ENCODE measurements around the gene STAP2.

STAP2 gene

DNA sequence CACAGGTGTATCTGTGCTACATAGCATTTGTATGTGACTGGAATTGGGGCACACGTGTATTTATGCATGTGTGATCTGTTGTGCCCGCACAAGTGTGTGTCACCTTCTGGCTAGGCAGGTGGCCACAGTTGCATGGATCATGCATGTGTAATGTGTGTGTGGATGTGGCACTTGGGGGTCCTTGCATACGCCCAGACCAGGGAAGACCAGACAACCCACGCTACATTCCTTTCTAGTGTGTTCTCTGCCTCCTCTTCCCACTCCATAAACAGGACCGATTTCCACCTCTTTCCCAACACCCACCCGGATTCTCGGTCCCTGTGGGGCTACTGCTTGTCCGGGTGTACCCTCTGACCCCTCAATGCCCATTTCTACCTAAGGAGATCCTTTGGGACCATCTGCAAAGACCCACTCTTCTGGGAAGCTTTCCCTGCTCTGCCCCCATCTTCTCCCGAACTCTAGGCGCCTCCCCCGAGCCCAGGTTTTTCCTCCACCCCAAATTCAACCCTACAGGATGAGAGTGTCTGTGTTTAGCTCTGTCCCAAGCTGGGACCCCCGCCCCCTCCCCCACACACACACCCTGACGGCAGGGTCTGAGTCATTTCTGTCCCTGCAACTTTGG, 12.3 kb downstream of the STAP2 start:
- DNase-seq: no peak

- no peak for DNase-seq
Observed at GRCh38 chr19:4324228-4324627, 14.4 kb downstream of the STAP2 start.

- DNase-seq: no peak
Observed at GRCh38 chr19:4323692-4324091, 14.9 kb downstream of the STAP2 start.

GRCh38 chr19:4322942-4323665, 15.5 kb downstream of the STAP2 start:
- no peak for DNase-seq

- no peak for DNase-seq
Observed at GRCh38 chr19:4320419-4320818, 18.2 kb downstream of the STAP2 start.

GRCh38 chr19:4319067-4319718, 19.4 kb downstream of the STAP2 start:
- DNase-seq: no peak

GRCh38 chr19:4318460-4318859, 20.2 kb downstream of the STAP2 start:
- DNase-seq: no peak

DNA sequence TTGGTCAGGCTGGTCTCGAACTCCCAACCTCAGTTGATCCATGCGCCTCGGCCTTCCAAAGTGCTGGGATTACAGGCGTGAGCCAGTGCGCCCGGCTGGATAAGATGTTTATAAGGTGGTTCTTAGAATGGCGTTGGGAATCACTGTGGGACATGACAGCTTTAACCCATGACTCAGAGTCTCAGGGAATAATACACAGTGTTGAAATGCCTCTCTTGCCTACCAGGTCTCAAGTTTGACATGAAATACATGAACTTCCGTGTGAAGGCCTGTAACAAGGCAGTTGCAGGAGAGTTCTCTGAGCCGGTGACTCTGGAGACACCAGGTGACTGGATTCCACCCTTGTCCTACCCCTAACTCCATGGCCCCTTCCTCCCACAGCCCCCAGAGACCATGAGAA, 21.7 kb downstream of the STAP2 start:
- DNase-seq: no peak

GRCh38 chr19:4313847-4314490, 24.7 kb downstream of the STAP2 start:
- no peak for DNase-seq

DNA sequence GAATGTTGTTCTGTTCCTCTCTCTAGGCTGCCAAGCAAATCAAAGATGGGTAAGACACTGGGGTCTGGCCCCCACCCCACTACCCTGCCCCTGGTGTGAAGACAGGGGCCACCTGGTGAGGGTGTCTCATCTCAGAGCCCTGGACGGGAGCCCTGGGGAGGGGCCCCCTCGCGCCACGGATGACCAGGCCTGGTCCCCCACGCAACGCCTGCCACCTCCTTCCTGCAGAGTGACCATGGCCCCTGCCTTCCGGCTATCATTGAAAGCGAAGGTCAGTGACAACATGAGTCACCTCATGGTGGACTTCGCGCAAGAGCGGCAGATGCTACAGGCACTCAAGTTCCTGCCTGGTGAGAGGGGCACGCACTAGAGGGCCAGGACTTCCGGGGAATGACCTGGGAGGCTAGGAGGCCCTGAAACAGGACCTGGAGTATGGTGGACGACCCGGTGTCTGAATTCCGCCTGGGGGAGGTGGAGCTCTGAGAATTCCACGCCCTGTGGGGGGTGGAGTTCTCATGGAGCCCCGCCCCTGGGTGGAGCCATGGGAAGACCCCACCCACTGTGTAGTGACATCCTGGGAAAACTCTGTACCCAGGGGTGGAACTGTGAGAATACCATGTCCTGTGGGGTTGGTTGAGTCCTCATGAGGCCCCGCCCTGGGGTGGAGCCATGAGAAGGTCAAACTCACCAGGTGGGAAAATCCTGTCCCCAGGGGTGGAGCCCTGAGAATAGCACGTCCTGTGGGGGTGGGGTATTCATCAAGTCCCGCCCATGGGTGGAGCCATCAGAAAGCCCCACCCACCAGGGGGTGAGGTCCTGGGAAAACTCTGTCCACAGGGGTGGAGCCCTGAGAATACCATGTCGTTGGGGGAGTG, 28.1 kb downstream of the STAP2 start:
- DNase-seq: no peak

DNA sequence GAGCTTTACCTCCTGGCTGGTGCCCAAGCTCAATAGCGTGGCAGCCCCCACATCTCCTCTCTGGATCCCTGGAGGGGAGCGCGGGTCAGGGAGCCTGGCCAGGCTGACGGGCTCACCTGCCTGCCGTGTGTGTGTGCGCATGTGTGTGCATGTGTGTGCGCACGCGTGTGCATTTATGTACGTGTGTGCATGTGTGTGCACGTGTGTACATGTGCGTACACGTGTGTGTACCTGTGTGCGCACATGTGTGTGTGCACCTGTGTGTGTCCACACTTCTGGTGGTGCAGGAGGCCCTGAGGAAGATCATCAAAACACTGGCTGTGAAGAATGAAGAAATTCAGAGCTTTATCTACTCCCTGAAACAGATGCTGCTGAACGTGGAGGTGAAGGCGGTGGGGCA, 33.0 kb downstream of the STAP2 start:
- no peak for DNase-seq

GRCh38 chr19:4305257-4305612, 33.4 kb downstream of the STAP2 start:
- no peak for DNase-seq

GRCh38 chr19:4304538-4305256, 33.9 kb downstream of the STAP2 start, which contains the start of gene FSD1:
TSS of gene FSD1 (plus strand) at chr19:4304598. CDS start at chr19:4304747, 149 bp downstream.
- peak; percentile 57 for DNase-seq

DNA sequence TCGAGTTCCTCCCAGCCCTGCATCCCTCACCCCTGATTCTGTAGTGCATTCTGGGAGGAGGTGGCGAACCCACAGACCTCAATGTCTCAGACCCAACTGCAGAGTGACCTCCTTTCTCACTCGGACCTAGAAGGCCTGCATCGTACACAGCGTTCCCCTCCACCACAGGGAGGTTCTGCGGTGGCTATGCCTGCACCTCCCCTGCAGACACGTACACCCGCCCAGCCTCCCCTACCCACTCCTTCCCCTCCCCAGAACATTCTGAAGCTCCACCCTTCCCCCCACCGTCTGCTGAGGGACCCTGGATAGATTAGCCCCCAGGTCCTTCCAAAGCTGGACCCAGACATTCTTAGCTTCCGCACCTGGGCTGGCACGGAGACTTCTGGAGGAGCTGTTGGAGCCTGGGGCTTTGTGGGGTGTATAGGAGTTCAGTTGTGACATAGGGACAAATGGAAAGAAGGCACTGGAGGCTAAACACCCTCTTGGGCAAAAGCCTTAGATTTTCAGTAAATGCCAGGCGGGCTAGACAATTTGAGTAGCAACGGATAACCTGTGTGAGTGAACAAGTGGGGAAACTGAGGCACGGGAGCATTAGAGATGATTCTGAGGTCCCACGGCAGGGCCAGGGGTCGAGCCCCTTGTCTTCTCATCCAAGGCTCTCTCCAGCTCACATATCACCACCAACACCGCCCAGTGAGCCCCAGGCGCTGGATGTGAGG, 34.6 kb downstream of the STAP2 start:
- no peak for DNase-seq

DNA sequence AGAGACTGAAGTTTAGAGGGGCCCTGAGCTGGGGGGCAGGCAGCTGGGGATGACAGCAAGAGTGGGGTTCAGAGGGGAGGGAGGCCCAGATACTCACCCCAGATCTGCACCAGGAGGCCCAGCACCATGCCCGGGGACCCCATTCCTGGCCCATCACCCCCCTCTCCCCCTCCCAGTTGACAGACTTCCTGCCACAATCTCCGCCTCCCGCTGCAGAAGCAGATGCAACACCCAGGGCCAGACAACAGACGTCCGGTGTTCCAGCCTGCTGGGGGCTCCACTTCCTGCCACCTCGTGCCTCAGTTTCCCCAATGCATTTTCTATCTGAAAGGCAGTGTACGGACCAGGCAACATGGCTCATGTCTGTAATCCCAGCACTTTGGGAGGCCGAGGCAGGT, 36.4 kb downstream of the STAP2 start, which contains the start of gene TMIGD2:
Gene TMIGD2, minus strand, starts transcription at position 147 of the 398 bp plus-strand sequence. Its CDS starts 4 bp downstream, at position 143.
- DNase-seq: no peak

- DNase-seq: no peak
Observed at GRCh38 chr19:4301590-4302242, 36.9 kb downstream of the STAP2 start.

- no peak for DNase-seq
Observed at GRCh38 chr19:4300589-4300988, 38.0 kb downstream of the STAP2 start.

DNA sequence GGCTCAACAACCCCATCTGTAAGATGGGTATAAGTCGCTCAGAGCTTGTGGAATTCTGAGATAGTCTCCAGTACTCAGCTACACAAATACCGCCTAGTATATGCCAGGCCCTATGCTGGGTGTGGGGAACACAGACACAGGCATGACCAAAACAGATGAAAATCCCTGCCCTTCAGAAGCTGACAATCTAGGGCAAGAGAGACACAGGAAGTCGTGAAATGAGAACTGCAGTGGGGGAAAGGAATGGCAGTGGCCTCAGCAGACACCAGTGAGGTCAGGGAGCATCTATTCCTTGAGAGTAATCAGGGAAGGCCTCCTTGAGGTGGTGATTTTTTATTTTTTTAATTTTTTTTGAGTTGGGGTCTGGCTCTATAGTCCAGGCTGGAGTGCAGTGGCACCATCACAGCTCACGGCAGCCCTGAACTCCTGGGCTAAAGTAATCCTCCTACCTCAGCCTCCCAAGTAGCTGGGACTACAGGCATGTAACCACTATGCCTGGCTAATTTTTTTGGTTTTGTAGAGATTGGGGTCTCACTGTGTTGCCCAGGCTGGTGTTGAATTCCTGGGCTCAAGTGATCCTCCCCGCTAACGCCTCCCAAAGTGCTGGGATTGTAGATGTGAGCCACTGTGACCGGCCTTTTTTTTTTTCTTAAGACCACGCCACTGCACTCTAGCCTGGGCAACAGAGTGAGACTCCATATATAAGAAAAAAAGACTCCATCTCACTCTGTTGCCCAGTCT, 39.6 kb downstream of the STAP2 start:
- DNase-seq: no peak

DNA sequence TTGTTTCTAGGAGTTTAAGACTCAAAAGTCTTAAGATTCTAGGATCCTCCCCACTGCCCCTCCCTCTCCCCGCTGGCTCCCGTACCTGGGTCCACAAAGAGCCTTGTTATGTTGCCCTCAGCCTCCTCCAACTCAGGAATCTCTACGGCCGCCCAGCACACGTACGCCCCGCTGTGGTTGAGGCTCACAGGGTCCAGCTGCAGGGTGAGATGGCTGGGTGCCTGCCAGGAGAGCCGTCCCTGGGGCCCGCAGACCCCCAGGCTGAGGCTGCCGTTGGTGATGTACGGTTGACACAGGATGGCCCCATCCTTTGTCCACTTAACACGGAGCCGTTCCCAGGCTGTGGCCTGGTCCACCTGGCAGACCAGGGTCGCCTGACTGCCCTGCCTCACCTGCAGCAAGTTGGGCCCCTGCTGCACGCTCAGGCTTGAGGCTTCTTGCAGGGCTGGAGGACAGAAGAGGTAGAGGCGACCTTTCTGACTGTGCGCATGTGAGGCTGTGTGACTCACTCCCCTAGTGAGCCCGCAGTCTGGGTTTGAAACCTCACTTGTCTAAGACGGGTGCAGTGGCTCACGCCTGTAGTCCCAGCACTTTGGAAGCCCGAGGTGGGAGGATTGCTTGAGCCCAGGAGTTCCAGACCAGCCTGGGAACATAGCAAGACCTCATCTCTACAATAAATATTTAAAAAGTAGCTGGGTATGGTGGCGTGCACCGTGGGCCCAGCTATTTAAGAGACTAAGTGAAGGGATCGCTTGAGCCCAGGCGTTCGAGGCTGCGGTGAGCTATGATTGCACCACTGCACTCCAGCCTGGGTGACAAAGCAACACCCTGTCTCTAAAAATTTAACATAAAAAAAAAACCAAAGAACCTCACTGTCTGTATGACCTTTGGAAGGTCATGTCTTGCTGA, 40.5 kb downstream of the STAP2 start:
- DNase-seq: no peak
